ENCODE results near the gene EML2. TPM values are rescaled to one million over a fixed set of nuclear protein-coding genes. Genes with fewer than 3 reads are reported as not detected.

Gene EML2
- total and polyA plus RNA-seq, 2 experiments from 2014 or later, result 13.9 to 17.0 TPM

DNA sequence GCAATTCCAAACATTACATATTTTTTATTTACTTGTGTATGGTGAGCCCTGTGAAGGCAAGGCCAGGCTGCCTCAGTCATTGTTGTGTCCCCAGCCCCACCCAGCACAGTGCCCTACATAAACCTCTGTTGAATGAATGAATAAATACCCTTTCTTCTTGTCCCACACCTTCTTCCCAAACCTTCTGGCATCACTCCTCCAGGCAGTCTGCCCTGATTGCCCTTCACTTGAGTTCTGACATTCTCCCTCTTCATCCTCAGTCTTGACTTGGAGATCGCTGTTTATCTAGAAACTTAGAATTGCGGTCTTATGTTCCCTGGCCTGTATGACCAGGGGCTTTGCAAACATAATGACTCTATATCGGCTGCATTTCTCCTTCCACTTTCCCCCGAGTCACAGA is 49.4 kb downstream of the EML2 start:
- Histone ChIP-seq H3K4me3 (no peak overlapping the region), H4K20me1 (ENCODE audit: insufficient read depth, poor library complexity, severe bottlenecking) (no peaks in the 10 kb centered on the region), H3K36me3 (replicated peaks; ENCODE audit: insufficient read depth, low read depth) (no peaks in the 10 kb centered on the region), H3K4me1 (ENCODE audit: insufficient read depth) (no peaks in the 10 kb centered on the region), H2AFZ (no peak overlapping the region), H3K9me3 (ENCODE audit: low read depth) (no peaks in the 10 kb centered on the region), H3K4me2 (no peak overlapping the region), H3K27ac (no peak overlapping the region), H3K9me2 (replicated peaks; ENCODE audit: insufficient read depth) (no peaks in the 10 kb centered on the region), H3K27me3 (peaks cover 4% of the 10 kb centered on the region), H3K79me2 (no peaks in the 10 kb centered on the region)
- DNase-seq (ENCODE audit: low spot score), result no peak
- 89% methylated on average over 4 of the region's 4 CpGs for WGBS (ENCODE audit: low lambda C conversion rate, missing lambda C conversion rate)
- TF ChIP-seq, protein P1, sequence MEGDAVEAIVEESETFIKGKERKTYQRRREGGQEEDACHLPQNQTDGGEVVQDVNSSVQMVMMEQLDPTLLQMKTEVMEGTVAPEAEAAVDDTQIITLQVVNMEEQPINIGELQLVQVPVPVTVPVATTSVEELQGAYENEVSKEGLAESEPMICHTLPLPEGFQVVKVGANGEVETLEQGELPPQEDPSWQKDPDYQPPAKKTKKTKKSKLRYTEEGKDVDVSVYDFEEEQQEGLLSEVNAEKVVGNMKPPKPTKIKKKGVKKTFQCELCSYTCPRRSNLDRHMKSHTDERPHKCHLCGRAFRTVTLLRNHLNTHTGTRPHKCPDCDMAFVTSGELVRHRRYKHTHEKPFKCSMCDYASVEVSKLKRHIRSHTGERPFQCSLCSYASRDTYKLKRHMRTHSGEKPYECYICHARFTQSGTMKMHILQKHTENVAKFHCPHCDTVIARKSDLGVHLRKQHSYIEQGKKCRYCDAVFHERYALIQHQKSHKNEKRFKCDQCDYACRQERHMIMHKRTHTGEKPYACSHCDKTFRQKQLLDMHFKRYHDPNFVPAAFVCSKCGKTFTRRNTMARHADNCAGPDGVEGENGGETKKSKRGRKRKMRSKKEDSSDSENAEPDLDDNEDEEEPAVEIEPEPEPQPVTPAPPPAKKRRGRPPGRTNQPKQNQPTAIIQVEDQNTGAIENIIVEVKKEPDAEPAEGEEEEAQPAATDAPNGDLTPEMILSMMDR (IDR thresholded peaks at IDR 0.05; ENCODE audit: poor library complexity), result no peak
- TF ChIP-seq EZH2phosphoT487 (IDR thresholded peaks at IDR 0.05; ENCODE audit: low read depth, severe bottlenecking, unreplicated experiment), result no peak
- TF ChIP-seq EZH2 (IDR thresholded peaks at IDR 0.05; ENCODE audit: borderline replicate concordance), result no peak

DNA sequence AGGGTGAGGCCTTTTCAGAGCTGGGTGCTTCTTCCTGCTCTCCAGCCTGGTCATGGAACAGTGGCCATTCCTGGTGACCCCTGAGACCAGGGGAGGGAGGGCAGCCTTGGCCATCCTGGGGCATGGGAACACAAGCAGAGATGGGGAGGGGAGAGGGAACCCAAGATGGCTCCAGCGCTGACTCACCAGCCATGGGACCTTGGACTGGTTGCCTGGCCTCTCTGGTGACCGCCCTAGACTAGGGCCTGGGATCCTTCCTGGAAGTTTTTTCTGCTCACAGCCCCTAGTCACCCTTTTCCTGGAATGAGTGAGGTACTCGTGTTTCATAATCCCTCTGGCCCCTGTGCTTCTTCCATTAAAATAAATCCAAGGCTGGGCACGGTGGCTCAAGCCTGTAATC is 51.3 kb downstream of the EML2 start:
- Histone ChIP-seq H3K27me3 (peaks cover 4% of the 10 kb centered on the region), H3K9me3 (ENCODE audit: low read depth) (no peaks in the 10 kb centered on the region), H3K4me3 (no peak overlapping the region), H3K4me1 (ENCODE audit: insufficient read depth) (peaks cover 7% of the 10 kb centered on the region), H4K20me1 (ENCODE audit: insufficient read depth, poor library complexity, severe bottlenecking) (no peaks in the 10 kb centered on the region), H3K4me2 (no peak overlapping the region), H2AFZ (no peak overlapping the region), H3K79me2 (peaks cover 8% of the 10 kb centered on the region), H3K9me2 (replicated peaks; ENCODE audit: insufficient read depth) (no peaks in the 10 kb centered on the region), H3K27ac (no peak overlapping the region), H3K36me3 (replicated peaks; ENCODE audit: insufficient read depth, low read depth) (no peaks in the 10 kb centered on the region)
- TF ChIP-seq, protein P1 (IDR thresholded peaks at IDR 0.05; ENCODE audit: poor library complexity), result no peak
- TF ChIP-seq EZH2phosphoT487 (IDR thresholded peaks at IDR 0.05; ENCODE audit: low read depth, severe bottlenecking, unreplicated experiment) (no peak), EZH2 (IDR thresholded peaks at IDR 0.05; ENCODE audit: borderline replicate concordance) (no peak)
- DNase-seq (ENCODE audit: low spot score), result peak; percentile 54
- WGBS (ENCODE audit: low lambda C conversion rate, missing lambda C conversion rate), result 85% methylated on average over 4 of the region's 4 CpGs

DNA sequence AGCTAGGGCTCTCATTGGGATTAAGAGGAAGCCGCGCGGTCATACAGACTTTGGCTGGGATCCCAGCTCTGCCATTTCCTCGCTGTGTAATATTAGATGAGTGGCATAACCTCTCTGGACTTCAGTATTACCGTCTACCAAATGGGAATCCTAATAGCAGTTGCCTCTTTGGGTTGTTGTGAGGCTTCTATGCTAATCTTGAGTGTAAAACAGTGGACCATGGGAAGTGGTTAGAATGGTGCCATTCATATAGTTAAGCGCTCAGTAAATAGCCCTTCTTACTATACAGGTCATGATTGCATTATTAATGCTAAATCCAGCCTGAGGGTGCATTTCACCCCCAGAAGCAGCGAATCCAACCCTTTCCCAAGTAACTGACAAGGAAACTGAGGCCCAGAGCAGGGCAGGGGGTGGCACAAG is 54.0 kb downstream of the EML2 start:
- WGBS (ENCODE audit: low lambda C conversion rate, missing lambda C conversion rate), result 39% methylated on average over 7 of the region's 7 CpGs
- H3K79me2 ChIP-seq, result peaks cover 33% of the 10 kb centered on the region
- no peaks in the 10 kb centered on the region for H3K27me3 ChIP-seq
- H3K4me3 ChIP-seq, result peak overlapping the region; percentile 25
- no peaks in the 10 kb centered on the region for H4K20me1 ChIP-seq (ENCODE audit: insufficient read depth, poor library complexity, severe bottlenecking)
- H3K27ac ChIP-seq, result peak overlapping the region; percentile 87
- H3K9me3 ChIP-seq (ENCODE audit: low read depth), result no peaks in the 10 kb centered on the region
- H3K36me3 ChIP-seq (replicated peaks; ENCODE audit: insufficient read depth, low read depth), result no peaks in the 10 kb centered on the region
- DNase-seq (ENCODE audit: low spot score), result no peak
- H3K9me2 ChIP-seq (replicated peaks; ENCODE audit: insufficient read depth), result no peaks in the 10 kb centered on the region
- peaks cover 9% of the 10 kb centered on the region for H3K4me1 ChIP-seq (ENCODE audit: insufficient read depth)
- peak overlapping the region; percentile 69 for H3K4me2 ChIP-seq
- TF ChIP-seq, protein P1 (IDR thresholded peaks at IDR 0.05; ENCODE audit: poor library complexity), result no peak
- no peak for TF ChIP-seq EZH2phosphoT487 (IDR thresholded peaks at IDR 0.05; ENCODE audit: low read depth, severe bottlenecking, unreplicated experiment)
- no peak for TF ChIP-seq EZH2 (IDR thresholded peaks at IDR 0.05; ENCODE audit: borderline replicate concordance)
- H2AFZ ChIP-seq, result peak overlapping the region; percentile 52

Measured in hepatocyte (in vitro differentiated cells).